ENCODE data around the gene MAP4K2. TPM values are rescaled to one million over a fixed set of nuclear protein-coding genes. Genes with fewer than 3 reads are reported as not detected.
A peak's percentile ranks its signal among the peaks of the same experiment; 100 is the strongest.

The MAP4K2 gene
- total RNA-seq, 1 experiment from 2014 or later = 16.8 TPM

GRCh38 chr11:64845129-64845775 is 42.2 kb upstream of the MAP4K2 start:
- peaks cover 47% of the 10 kb centered on the region for H3K36me3 Mint-ChIP-seq (ENCODE audit: insufficient read depth, unreplicated experiment)
- peak overlapping the region; percentile 79 for H3K4me3 ChIP-seq (ENCODE audit: low read depth, low read length)
- peak overlapping the region; percentile 89 for H3K27ac Mint-ChIP-seq (ENCODE audit: unreplicated experiment)
- H3K36me3 ChIP-seq (ENCODE audit: control insufficient read depth, insufficient read depth, low read length) = no peaks in the 10 kb centered on the region; the same call in 1 of the 2 replicates
- DNase-seq = no peak
- ChIA-PET POLR2A (interaction anchor here (0.7 kb wide), 1 partner anchor 168 kb away, joined by 5 read pairs; no protein-coding TSS in a partner anchor), CTCF (interaction anchor here (0.7 to 4.9 kb wide), 5 partner anchors 44 to 417 kb away, joined by 3 to 51 read pairs (median 3); no protein-coding TSS in a partner anchor)
- peak overlapping the region; percentile 88 for H3K4me3 Mint-ChIP-seq (ENCODE audit: unreplicated experiment)
- H3K4me1 Mint-ChIP-seq (ENCODE audit: low read depth, unreplicated experiment) = peaks cover 31% of the 10 kb centered on the region
- H3K27me3 Mint-ChIP-seq (ENCODE audit: insufficient read depth, unreplicated experiment) = no peaks in the 10 kb centered on the region
- H3K9me3 ChIP-seq = no peaks in the 10 kb centered on the region
- TSS peak; percentile 33 for BruUV-seq (replicated peaks)
- no peak for TF ChIP-seq CTCF (IDR thresholded peaks at IDR 0.05; ENCODE audit: insufficient read depth in 1 of 2, low read depth in 1 of 2, low read length in 1 of 2, severe bottlenecking in 1 of 2, unreplicated experiment in 1 of 2)
- intact Hi-C loops (cut with micrococcal nuclease; ENCODE audit: unreplicated experiment) = loop anchor here (5.0 kb wide), 1 partner anchor 152 kb away; the partner anchor contains the start of gene BATF2
- no peaks in the 10 kb centered on the region for H3K9me3 Mint-ChIP-seq (ENCODE audit: unreplicated experiment)
- peaks cover 36% of the 10 kb centered on the region for H3K4me1 ChIP-seq
- H3K27me3 ChIP-seq (replicated peaks; ENCODE audit: control insufficient read depth, insufficient read depth, low read length) = no peaks in the 10 kb centered on the region

- peaks cover 36% of the 10 kb centered on the region for H3K4me1 ChIP-seq
- peaks cover 1% of the 10 kb centered on the region; the same call in 1 of the 2 replicates for H3K36me3 ChIP-seq (ENCODE audit: control insufficient read depth, insufficient read depth, low read length)
- peak; percentile 91 to 96 for DNase-seq
- POLR2A ChIA-PET = interaction anchor here (0.6 to 1.1 kb wide), 4 partner anchors 41 to 267 kb away, joined by 3 to 9 read pairs (median 3); partner anchors contain the start of gene MAP4K2
- H3K36me3 Mint-ChIP-seq (ENCODE audit: insufficient read depth, unreplicated experiment) = peaks cover 45% of the 10 kb centered on the region
- no peaks in the 10 kb centered on the region for H3K27me3 ChIP-seq (replicated peaks; ENCODE audit: control insufficient read depth, insufficient read depth, low read length)
- no peaks in the 10 kb centered on the region for H3K9me3 ChIP-seq
- no TSS peak for BruUV-seq (replicated peaks)
- peaks cover 30% of the 10 kb centered on the region for H3K4me1 Mint-ChIP-seq (ENCODE audit: low read depth, unreplicated experiment)
- peak within 1 kb of the TSS; percentile 79 for H3K4me3 ChIP-seq (ENCODE audit: low read depth, low read length)
- peak within 1 kb of the TSS; percentile 88 for H3K4me3 Mint-ChIP-seq (ENCODE audit: unreplicated experiment)
- H3K9me3 Mint-ChIP-seq (ENCODE audit: unreplicated experiment) = no peaks in the 10 kb centered on the region
- peak; percentile 74 to 80 for TF ChIP-seq CTCF (IDR thresholded peaks at IDR 0.05; ENCODE audit: insufficient read depth in 1 of 2, low read depth in 1 of 2, low read length in 1 of 2, severe bottlenecking in 1 of 2, unreplicated experiment in 1 of 2)
- H3K27ac Mint-ChIP-seq (ENCODE audit: unreplicated experiment) = peak within 1 kb of the TSS; percentile 92
- intact Hi-C loops (cut with micrococcal nuclease; ENCODE audit: unreplicated experiment) = loop anchor here (5.0 kb wide), 3 partner anchors 42 to 153 kb away; partner anchors contain the start of genes BATF2, MAP4K2 and SF1
- H3K27me3 Mint-ChIP-seq (ENCODE audit: insufficient read depth, unreplicated experiment) = no peaks in the 10 kb centered on the region
- CTCF ChIA-PET = interaction anchor here (0.5 to 1.5 kb wide), 22 partner anchors 18 to 1107 kb away, joined by 3 to 12 read pairs (median 4); partner anchors contain the start of genes ARL2, ATG2A, MEN1 and SAC3D1
Measured at GRCh38 chr11:64844330-64845128, 41.5 kb upstream of the MAP4K2 start, which contains the start of gene CDC42BPG. Gene CDC42BPG (minus strand): TSS chr11:64844653. CDS start chr11:64844569, 84 bp downstream.
